Occipital lobe (tissue), 2 donors: ENCODE results near the gene PRRC1. TPM values are rescaled to one million over a fixed set of nuclear protein-coding genes. Genes with fewer than 3 reads are reported as not detected.

Experiments
- DNase-seq: peaks from one replicate; lab custom pipeline; 2025; lab: John Stamatoyannopoulos, UW
- total RNA-seq: library from RNA; depleted of rRNA; stranded (reverse); fragments of >200 nt; gene quantifications from one replicate; pipeline ENCODE4 v1.2.3, GENCODE V29; 2014

Gene PRRC1
- total RNA-seq, 1 donor from 2014 or later: 57.2 TPM

GRCh38 chr5:127580731-127581130 is 63.3 kb downstream of the PRRC1 start:
- DNase-seq: no peak

GRCh38 chr5:127581450-127581849 is 64.0 kb downstream of the PRRC1 start:
- DNase-seq: no peak

GRCh38 chr5:127582773-127583370 is 65.4 kb downstream of the PRRC1 start:
- no peak for DNase-seq

GRCh38 chr5:127583866-127584265 is 66.4 kb downstream of the PRRC1 start:
- no peak for DNase-seq

GRCh38 chr5:127585661-127586060 is 68.2 kb downstream of the PRRC1 start:
- no peak for DNase-seq

GRCh38 chr5:127586066-127586770 is 68.8 kb downstream of the PRRC1 start:
- DNase-seq: no peak

- no peak for DNase-seq
These were observed 69.4 kb downstream of the PRRC1 start for GRCh38 chr5:127586811-127587210.

GRCh38 chr5:127587246-127587917 is 69.9 kb downstream of the PRRC1 start:
- DNase-seq: no peak

- DNase-seq: no peak
These were observed 70.9 kb downstream of the PRRC1 start for GRCh38 chr5:127588368-127588767.

GRCh38 chr5:127589309-127590030 is 72.0 kb downstream of the PRRC1 start:
- DNase-seq: no peak

GRCh38 chr5:127590156-127590722 is 72.8 kb downstream of the PRRC1 start:
- no peak for DNase-seq

GRCh38 chr5:127595484-127596368 is 78.3 kb downstream of the PRRC1 start:
- no peak for DNase-seq

- DNase-seq: no peak
These were observed 79.1 kb downstream of the PRRC1 start for GRCh38 chr5:127596501-127596900.

GRCh38 chr5:127599320-127599719 is 81.9 kb downstream of the PRRC1 start:
- DNase-seq: no peak

- DNase-seq: no peak
These were observed 82.4 kb downstream of the PRRC1 start for GRCh38 chr5:127599847-127600246.

- no peak for DNase-seq
These were observed 83.7 kb downstream of the PRRC1 start for GRCh38 chr5:127601111-127601510.

- no peak for DNase-seq
These were observed 84.2 kb downstream of the PRRC1 start for GRCh38 chr5:127601601-127602000.

- DNase-seq: no peak
These were observed 85.0 kb downstream of the PRRC1 start for GRCh38 chr5:127602481-127602880.

- DNase-seq: no peak
These were observed 85.7 kb downstream of the PRRC1 start for GRCh38 chr5:127602896-127603844.
